CD14-positive monocyte (primary cell): ENCODE data around the gene ANTXRL. TPM values are rescaled to one million over a fixed set of nuclear protein-coding genes. Genes with fewer than 3 reads are reported as not detected.
"Not testable (repeated sequence)": the region's sequence is repeated elsewhere in the genome, so short reads cannot be mapped to it uniquely, and the experiment has no call there.

Source experiments
- DNase-seq, 3 donors: peaks; one replicate each; pipeline ENCODE4 v3.0.0-alpha.2; 2011 to 2022
- H2AFZ ChIP-seq: 2 replicates; pipeline ENCODE4 v1.6.0; 2012; ENCODE audit warnings: mild to moderate bottlenecking, low read depth, low read length, inconsistent platforms; ENCODE audit not compliant: insufficient read depth, poor library complexity, severe bottlenecking
- H3K27ac ChIP-seq, 2 donors: 1 replicate in 1 of 2; 2 replicates in 1 of 2; pipeline ENCODE4 v1.5.1; 2012 to 2013; ENCODE audit warnings: low read length in 2 of 2, control low read depth in 1 of 2, inconsistent platforms in 1 of 2, low read depth in 1 of 2, mild to moderate bottlenecking in 1 of 2
- H3K27me3 ChIP-seq, 2 donors: one replicate each; pipeline versions ENCODE4 v1.6.0 to v1.6.1; 2011 to 2013; ENCODE audit warnings: low read length in 2 of 2; ENCODE audit not compliant: control insufficient read depth in 2 of 2, insufficient read depth in 2 of 2
- H3K36me3 ChIP-seq, 2 donors: replicated peaks in 1 of 2; 1 replicate in 1 of 2; 2 replicates in 1 of 2; pipeline versions ENCODE4 v1.5.1 to v1.6.1; 2012 to 2013; ENCODE audit warnings: low read length in 2 of 2, control low read depth in 1 of 2, inconsistent platforms in 1 of 2, mild to moderate bottlenecking in 1 of 2; ENCODE audit not compliant: insufficient read depth in 2 of 2, control insufficient read depth in 1 of 2
- H3K4me1 ChIP-seq, 2 donors: 1 replicate in 1 of 2; 2 replicates in 1 of 2; pipeline versions ENCODE4 v1.5.1 to v1.6.1; 2012 to 2013; ENCODE audit warnings: low read length in 2 of 2, control low read depth in 1 of 2, inconsistent platforms in 1 of 2, mild to moderate bottlenecking in 1 of 2, moderate library complexity in 1 of 2; ENCODE audit not compliant: insufficient read depth in 2 of 2, control insufficient read depth in 1 of 2
- H3K4me2 ChIP-seq: replicated peaks from 2 replicates; pipeline ENCODE3; 2012; ENCODE audit warnings: low read length, moderate library complexity, mild to moderate bottlenecking; ENCODE audit not compliant: poor library complexity, severe bottlenecking; ENCODE audit errors: extremely low read depth
- H3K4me3 ChIP-seq, 3 experiments: fragments of 200-600 bp in 1 of 3; sonication (generic) in 1 of 3; replicated peaks in 1 of 3; 1 replicate in 2 of 3; 2 replicates in 1 of 3; pipeline ENCODE4 v1.5.1; 2011 to 2013; ENCODE audit warnings: low read length in 3 of 3, mild to moderate bottlenecking in 3 of 3, control low read depth in 2 of 3, low read depth in 2 of 3, inconsistent platforms in 1 of 3, moderate library complexity in 1 of 3
- H3K79me2 ChIP-seq: 2 replicates; pipeline ENCODE4 v1.6.0; 2012; ENCODE audit warnings: mild to moderate bottlenecking, control low read depth, inconsistent platforms, low read length, moderate library complexity; ENCODE audit not compliant: insufficient read depth
- H3K9ac ChIP-seq: 2 replicates; pipeline ENCODE4 v1.6.0; 2017; ENCODE audit warnings: low read length, mild to moderate bottlenecking; ENCODE audit not compliant: insufficient read depth, poor library complexity, severe bottlenecking
- H3K9me3 ChIP-seq, 2 donors: replicated peaks in 1 of 2; 1 replicate in 1 of 2; 2 replicates in 1 of 2; pipeline versions ENCODE4 v1.5.1 to v1.6.1; 2012 to 2013; ENCODE audit warnings: low read length in 2 of 2, control low read depth in 1 of 2; ENCODE audit not compliant: control insufficient read depth in 1 of 2, insufficient read depth in 1 of 2
- H4K20me1 ChIP-seq: 2 replicates; pipeline ENCODE4 v1.6.0; 2012; ENCODE audit warnings: mild to moderate bottlenecking, low read length, control low read depth, moderate library complexity; ENCODE audit not compliant: insufficient read depth
- H3K27ac Mint-ChIP-seq, 7 donors: one replicate each; pipeline ENCODE4 v1.8.0; 2020; ENCODE audit warnings: mild to moderate bottlenecking in 7 of 7, mixed read lengths in 7 of 7, moderate library complexity in 6 of 7, inconsistent platforms in 2 of 7
- H3K27me3 Mint-ChIP-seq, 3 donors: one replicate each; pipeline ENCODE4 v1.8.0; 2021 to 2022; ENCODE audit warnings: low read depth in 3 of 3, mild to moderate bottlenecking in 3 of 3, mixed read lengths in 3 of 3, moderate library complexity in 3 of 3, inconsistent platforms in 1 of 3
- H3K36me3 Mint-ChIP-seq, 2 donors: one replicate each; pipeline ENCODE4 v1.8.0; 2020; ENCODE audit warnings: mixed read lengths in 2 of 2, inconsistent platforms in 1 of 2, mild to moderate bottlenecking in 1 of 2
- H3K4me1 Mint-ChIP-seq: one replicate; pipeline ENCODE4 v1.8.0; 2020; ENCODE audit warnings: mild to moderate bottlenecking, mixed read lengths
- H3K4me3 Mint-ChIP-seq, 2 donors: one replicate each; pipeline ENCODE4 v1.8.0; 2020; ENCODE audit warnings: mild to moderate bottlenecking in 2 of 2, mixed read lengths in 2 of 2, moderate library complexity in 1 of 2
- H3K9me3 Mint-ChIP-seq, 7 donors: one replicate each; pipeline ENCODE4 v1.8.0; 2020 to 2022; ENCODE audit warnings: mixed read lengths in 7 of 7, mild to moderate bottlenecking in 6 of 7, moderate library complexity in 6 of 7, inconsistent platforms in 2 of 7
- CTCF ChIP-seq: fragments of 200-600 bp; IDR thresholded peaks from one replicate; pipeline ENCODE4 v1.8.0; 2022; ENCODE audit warnings: antibody characterized with exemption, mild to moderate bottlenecking
- WGBS: methylation state at CpG from one replicate; pipeline ENCODE4 v1.1.5; 2013; ENCODE audit warnings: missing lambda C conversion rate; ENCODE audit not compliant: insufficient coverage; 5-methylcytosine and 5-hydroxymethylcytosine counted together
- intact Hi-C, 2 donors: fragments of 100-400 bp; cut with micrococcal nuclease; formaldehyde crosslinking; loops; one replicate each; pipeline versions ENCODE4 v1.15.0 to v1.15.1; 2023
- polyA plus RNA-seq, 3 donors: library from polyadenylated mRNA; depleted of rRNA in 1 of 3; unstranded in 2 of 3; stranded (reverse) in 1 of 3; fragments of 300-500 nt in 2 of 3; fragments of >200 nt in 1 of 3; fragmentation: Illumina TruSeq in 2 of 3; gene quantifications; 1 replicate in 2 of 3; 2 replicates in 1 of 3; pipeline ENCODE4 v1.2.3, GENCODE V29; 2012 to 2021

The ANTXRL gene
- polyA plus RNA-seq, 3 donors = not detected

- H3K27me3 ChIP-seq = no peaks in the 10 kb centered on the region
- no peaks in the 10 kb centered on the region for H3K36me3 ChIP-seq
- WGBS = 84% methylated on average over 6 of the region's 10 CpGs
- no peaks in the 10 kb centered on the region for H4K20me1 ChIP-seq
- no peak overlapping the region for H3K4me3 Mint-ChIP-seq
- H2AFZ ChIP-seq = no peak overlapping the region
- H3K4me2 ChIP-seq = no peak overlapping the region
- no peaks in the 10 kb centered on the region for H3K36me3 Mint-ChIP-seq
- no peaks in the 10 kb centered on the region for H3K9me3 ChIP-seq
- peaks cover 6% of the 10 kb centered on the region for H3K4me1 Mint-ChIP-seq
- H3K27ac ChIP-seq = no peak overlapping the region
- H3K79me2 ChIP-seq = no peaks in the 10 kb centered on the region
- peaks cover 6 to 8% of the 10 kb centered on the region in 2 donors for H3K4me1 ChIP-seq
- H3K9ac ChIP-seq = no peak overlapping the region
- no peak for TF ChIP-seq CTCF
- intact Hi-C loops = no loop called here
- no peaks in the 10 kb centered on the region for H3K9me3 Mint-ChIP-seq
- H3K27me3 Mint-ChIP-seq = peaks cover 0 to under 1% (median 0%) of the 10 kb centered on the region in 3 donors
- H3K4me3 ChIP-seq = no peak overlapping the region
- no peak for DNase-seq
- no peak overlapping the region for H3K27ac Mint-ChIP-seq
These were observed 18.5 kb upstream of the ANTXRL start for GRCh38 chr10:46268076-46268881.

GRCh38 chr10:46269554-46270053 is 17.2 kb upstream of the ANTXRL start:
- H3K36me3 Mint-ChIP-seq, H3K27ac ChIP-seq, H3K4me1 Mint-ChIP-seq, H3K4me3 Mint-ChIP-seq, H3K4me2 ChIP-seq, H4K20me1 ChIP-seq, H2AFZ ChIP-seq, H3K9ac ChIP-seq, H3K27me3 Mint-ChIP-seq, DNase-seq, H3K27me3 ChIP-seq, H3K4me1 ChIP-seq, H3K9me3 ChIP-seq, H3K4me3 ChIP-seq, H3K9me3 Mint-ChIP-seq, H3K36me3 ChIP-seq, intact Hi-C loops, H3K79me2 ChIP-seq: not testable (repeated sequence)
- 83% methylated on average over 2 of the region's 3 CpGs for WGBS
- H3K27ac Mint-ChIP-seq = peak overlapping the region in 3 of 7 donors; percentile 9 to 26 (median 17)
